HG03520 (cell line): ENCODE data around the gene F11.
"Not testable (repeated sequence)": the region's sequence is repeated elsewhere in the genome, so short reads cannot be mapped to it uniquely, and the experiment has no call there.

Experiments
- ATAC-seq: cut with Tn5 transposase; IDR thresholded peaks from one replicate; pipeline ENCODE4 v1.9.1; 2021; ENCODE audit warnings: mild to moderate bottlenecking, moderate library complexity; ENCODE audit not compliant: unreplicated experiment

Gene F11

DNA sequence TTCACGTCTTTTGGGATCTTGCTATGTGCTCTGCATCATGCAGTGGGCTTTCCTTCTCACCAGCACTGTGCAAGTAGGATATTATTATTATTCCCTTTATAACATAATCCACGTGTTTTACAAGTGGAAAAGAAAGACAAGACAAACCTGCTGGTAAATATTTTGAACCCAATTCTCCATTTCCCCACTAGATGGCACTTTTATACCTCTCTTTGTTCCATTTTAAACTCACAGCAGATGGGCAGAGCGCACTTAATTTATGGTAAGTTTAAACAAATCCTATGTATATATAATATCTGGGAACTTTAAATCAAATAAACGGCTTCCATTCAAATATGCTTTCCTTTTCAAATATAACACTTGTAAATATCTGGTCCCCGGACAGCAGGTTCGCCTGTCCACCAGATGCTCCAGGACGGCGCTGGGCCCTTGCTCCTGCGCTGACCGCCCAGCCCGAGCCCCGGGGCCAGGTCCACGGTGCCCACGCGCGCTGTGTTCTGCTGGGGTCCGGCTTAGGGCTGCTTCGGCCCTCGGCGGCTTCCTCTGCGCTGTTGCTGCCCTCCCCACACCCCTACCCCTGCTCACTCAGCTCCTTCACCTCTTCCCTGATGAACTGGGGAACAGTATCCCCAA, 31.1 kb downstream of the F11 start:
- ATAC-seq: no peak

DNA sequence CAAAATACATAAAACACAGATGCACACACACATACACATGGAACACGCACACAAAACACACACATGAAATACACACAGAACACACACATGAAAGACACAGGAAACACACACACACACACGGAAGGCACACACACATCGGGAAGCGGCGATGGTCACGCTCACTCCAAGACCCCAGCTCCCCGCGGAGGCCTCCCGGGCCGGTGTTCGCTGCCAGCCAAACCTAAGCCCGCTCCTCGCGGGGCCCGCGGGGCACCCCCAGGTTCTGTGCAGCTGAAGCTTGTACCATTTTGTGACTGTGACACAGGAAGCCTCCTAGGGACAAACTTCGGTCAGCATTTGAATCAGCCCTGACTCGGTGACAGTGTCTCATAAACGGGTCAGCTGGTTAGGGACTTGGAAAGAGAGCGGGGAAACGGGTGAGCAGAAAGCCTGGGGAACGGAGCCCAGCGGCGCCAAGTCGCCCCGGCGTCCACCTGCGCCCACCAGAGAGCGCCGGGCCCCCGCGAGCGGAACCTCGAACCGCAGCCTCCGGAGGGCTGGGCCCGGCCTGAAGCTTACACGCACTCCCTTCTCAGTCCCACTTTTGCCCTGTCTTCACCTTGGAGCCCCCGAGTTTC, 32.1 kb downstream of the F11 start:
- no peak for ATAC-seq

DNA sequence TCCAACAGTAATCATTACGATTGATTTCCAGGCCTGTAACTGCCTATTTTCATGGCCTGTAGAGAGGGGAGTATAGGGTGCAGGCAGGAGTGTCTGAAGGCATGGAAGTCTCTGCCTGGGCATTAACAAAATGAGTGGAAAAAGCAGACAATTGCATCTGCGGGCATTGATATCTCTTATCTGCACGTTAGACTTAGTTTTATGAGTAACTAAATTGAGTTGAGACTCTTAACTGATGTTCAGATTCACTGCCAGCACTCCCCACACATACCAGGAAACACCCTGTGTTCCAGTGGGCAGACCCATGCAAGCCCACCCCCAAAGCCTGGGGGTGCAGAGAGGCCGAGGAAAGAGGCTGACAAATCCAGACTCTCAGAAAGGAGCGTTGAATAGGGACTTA, 33.3 kb downstream of the F11 start:
- no peak for ATAC-seq

DNA sequence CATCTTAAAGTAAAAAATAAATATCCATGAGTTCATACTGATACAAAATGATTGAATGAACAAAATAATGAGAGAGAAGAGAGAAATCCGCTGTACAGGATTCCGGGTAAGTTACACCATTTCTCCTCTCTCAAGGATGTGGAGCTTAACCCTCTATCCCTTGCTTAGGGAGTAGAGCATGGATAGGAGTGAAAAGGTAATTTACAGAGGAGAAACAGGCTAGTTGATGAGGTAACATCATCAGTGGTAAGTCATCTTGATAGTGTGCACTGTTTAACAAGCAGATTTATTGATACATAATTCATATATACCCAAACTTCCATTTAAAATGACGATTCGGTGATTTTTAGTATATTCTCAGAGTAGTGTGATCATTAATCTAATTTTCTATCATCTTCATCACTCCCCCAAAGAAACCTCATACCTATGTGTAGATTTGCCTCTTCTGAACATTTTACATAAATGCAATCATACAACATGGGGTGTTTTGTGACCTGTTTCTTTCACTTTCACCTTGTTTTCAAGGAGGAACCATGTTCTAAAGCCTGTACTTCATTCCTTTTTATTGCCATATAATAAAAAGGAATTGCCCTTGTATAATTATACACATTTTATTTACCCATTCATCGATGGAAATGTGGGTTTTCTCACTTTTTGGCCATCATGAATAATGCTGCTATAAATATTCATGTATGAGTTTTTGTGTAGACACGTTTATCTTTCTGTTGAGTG, 34.8 kb downstream of the F11 start:
- no peak for ATAC-seq

DNA sequence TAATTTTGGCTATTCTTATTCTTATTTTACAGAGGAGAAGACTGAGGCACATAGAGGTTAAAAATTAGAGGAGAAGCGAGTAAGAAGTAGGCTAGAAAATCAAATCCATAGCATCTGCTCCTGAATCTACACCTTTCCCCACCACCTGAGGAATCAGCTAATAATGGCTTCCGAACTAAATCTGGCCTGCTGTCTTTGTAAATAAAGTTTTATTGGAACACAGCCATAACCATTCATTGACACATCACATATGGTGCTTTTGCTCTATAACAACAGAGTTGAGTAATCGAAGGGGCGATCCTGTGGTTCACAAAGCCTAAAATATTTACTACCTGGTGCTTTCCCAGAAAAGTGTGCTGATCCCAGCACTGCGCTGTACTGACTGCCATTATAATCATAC, 38.2 kb downstream of the F11 start:
- no peak for ATAC-seq

DNA sequence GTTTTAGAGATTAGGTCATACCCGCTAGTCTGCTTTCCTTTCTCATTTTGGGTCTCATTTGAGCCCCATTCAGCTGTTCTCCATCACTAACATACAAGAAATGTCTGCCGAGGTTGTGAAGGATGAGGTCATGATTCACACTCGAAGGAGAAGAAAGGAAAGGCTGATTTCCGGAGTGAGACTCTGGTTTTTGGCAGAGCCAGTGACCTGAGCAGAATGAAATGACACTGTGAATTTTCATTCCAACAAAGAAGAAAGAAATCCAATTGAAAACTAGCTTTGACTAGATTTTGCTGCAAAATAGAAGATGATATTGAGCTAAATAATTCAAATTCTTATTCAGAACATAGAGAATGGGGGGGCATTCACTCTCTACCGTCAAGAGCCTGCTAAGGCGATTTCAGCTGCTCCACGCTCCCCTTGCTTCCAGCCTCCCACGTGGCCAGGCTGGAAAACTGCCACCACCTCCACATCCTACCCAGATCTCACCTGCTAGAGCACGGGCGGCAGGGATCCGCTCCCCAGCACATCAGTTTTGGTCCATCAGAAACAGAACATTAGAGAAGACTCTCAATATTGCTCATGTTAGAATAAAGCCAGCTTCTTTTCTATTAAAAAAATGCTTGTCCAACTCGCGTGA, 39.0 kb downstream of the F11 start:
- ATAC-seq: no peak

DNA sequence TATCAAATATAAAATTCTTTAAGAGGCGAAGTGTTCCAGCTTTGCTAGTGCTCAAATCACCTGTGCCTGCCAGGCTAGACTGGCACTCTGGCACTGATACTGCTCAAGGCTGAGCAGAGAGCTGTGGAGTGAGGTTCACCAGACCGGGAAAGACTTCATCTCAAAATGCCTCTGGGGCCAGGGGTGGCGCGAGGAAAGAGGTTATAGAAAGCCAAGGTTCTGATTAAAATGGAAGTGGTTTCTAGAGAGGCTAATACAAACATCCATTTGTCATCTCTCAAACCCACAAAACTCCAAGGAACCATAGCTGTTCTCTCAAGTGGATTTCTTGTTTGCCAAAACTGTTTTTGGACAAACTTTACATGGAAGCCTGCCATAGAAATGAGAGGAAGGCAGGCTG, 41.5 kb downstream of the F11 start:
- no peak for ATAC-seq

DNA sequence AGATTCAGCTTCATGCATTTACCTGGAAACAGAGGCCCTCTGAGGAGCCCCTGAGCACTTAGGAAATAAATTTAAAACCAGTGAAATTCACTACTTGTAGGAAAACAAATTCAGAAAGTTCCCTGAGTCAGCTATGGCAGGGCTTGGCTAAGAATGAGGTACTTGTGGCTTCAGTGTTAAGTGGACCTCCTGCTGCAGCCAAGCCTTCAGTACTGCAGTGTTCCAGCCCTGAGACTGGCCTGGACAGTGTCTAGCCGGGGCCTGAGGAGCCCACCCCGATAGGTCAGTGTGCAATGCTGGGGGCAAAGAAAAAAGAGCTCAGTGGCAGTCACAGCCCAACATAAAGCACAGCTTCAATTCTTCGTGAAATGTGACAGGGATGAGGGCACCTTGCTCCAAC, 41.9 kb downstream of the F11 start:
- no peak for ATAC-seq

DNA sequence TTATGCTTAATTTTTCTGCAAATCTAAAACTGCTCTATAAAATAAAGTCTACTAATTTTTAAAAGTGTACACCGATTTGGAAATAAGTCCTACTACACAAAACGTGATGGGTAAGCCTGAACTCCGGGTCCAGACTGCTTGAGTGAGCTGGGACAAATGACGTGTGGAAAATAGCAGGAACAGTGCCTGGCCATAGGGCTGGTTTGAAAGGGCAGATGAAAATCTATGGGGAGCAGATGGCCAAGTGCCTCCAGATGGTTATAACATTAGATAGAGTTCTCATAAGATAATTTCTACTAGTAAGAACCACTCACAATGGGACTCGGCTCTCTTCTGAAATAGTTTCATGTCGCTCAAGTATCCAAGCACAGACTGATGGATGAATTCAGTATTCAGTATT, 52.5 kb downstream of the F11 start:
- ATAC-seq: no peak

DNA sequence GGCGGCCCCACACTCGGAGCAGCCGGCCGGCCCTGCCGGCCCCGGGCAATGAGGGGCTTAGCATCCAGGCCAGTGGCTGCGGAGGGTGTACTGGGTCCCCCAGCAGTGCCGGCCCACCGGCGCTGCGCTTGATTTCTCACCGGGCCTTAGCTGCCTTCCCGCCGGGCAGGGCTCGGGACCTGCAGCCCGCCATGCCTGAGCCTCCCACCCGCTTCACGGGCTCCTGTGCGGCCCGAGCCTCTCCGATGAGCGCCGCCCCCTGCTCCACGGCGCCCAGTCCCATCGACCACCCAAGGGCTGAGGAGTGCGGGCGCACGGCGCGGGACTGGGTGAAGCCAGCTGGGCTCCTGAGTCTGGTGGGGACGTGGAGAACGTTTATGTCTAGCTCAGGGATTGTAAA, 58.7 kb downstream of the F11 start:
- ATAC-seq: not testable (repeated sequence)

DNA sequence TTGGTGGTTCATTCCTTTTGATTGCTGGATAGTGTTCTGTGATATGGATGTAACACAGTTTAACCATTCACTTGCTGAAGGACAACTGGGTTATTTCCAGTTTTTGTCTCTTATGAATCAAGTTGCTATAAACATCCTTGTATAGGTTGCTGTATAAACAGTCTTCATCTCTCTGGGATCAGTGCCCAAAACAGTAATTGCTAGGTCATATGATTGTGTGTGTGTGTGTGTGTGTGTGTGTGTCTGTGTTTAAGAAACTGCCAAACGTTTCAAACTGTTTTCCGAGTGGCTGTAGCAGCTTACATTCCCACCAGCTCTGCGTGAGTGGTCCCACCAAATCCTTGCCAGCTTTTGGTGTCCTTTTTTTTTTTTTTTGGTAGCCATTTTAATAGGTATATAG, 60.4 kb downstream of the F11 start:
- ATAC-seq: no peak

DNA sequence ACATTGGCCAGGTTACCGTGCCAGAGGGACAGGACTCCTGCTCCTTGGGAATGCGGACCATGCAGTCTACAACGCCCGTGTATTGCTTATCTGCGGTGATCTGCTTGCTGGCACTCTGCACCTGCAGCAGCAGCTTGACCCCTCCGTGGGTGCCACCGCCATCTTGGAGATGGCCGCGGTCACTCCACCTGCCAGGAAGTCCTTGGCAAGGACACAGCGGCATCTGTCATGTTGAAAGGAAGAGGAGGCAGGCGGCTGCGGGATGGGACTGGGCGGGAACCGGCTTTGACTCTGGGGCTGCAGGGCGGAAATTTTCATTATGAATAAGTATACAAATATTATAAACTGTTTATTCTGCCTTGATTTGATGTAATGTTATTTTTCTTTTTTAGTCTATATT, 63.4 kb downstream of the F11 start:
- no peak for ATAC-seq

DNA sequence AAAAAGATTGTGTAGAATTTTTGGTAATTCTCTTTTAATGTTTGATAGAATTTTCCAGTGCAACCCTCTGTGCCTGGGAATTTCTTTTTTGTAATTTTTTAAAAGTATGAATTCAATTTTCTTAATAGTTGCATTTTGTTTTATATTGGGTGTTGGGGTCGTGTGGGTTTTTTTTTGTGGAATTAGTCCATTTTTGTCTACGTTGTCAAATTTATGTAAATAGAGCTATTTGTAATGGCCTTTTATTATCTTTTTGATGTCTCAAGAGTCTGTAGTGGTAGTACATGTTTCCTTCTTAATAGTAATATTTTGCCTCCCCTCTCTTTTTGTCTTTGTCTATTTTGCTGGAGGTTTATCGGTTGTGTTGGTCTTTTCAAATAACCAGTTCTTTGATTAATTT, 64.4 kb downstream of the F11 start:
- ATAC-seq: no peak

DNA sequence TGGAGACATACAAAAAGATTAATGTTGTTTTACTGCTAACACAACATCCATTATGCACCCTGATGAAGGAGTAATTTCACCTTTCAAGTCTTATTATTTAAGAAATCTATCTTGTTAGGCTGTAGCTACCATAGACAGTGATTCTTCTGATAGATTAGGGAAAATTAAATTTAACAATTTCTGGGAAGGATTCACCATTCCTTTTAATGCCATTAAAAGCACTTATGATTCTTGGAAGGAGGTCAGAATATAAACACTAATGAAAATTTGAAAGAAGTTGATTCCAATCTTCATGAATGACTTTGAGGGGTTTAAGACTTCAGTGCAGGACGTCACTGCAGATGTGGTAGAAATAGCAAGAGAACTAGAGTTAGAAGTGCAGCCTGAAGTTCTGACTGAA, 69.8 kb downstream of the F11 start:
- no peak for ATAC-seq
